SK-N-MC (cell line): ENCODE measurements around the gene GPR141.

Experiments
- EZH2 ChIP-seq: fragments of 200-600 bp; sonication (generic); IDR thresholded peaks from one replicate; pipeline ENCODE4 v1.6.1; 2017; ENCODE audit warnings: antibody characterized with exemption
- POLR2AphosphoS5 ChIP-seq: IDR thresholded peaks from 2 replicates; pipeline ENCODE4 v1.6.1; 2012; ENCODE audit warnings: mild to moderate bottlenecking, low read depth, low read length, borderline replicate concordance

DNA sequence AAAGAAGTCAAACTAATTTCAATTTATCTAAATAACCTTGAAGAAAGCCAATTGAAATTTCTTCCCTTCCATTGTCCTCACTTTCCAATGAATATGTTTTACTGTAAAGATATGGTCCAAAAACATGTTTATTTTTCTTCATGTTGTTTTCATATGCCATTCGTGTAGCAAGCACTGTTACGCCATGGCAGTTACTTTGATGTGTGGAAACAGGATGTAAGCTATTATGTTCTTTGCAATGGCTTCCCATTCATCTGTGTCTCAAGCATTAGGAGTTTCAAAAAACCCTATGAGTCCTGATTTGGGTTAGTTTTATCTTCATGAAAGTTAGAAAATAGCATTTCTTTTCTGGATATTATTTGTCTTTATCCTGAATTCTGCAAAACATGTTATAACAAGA lies 31.0 kb downstream of the GPR141 start:
- TF ChIP-seq EZH2 (no peak), POLR2AphosphoS5 (no peak)
